Naive thymus-derived CD8-positive, alpha-beta T cell (primary cell): Measurements from ENCODE around the gene SPTLC3. TPM values are rescaled to one million over a fixed set of nuclear protein-coding genes. Genes with fewer than 3 reads are reported as not detected.

Source experiments
- ATAC-seq, 2 donors: fragments of 150-1000 bp; cut with Tn5 transposase in 1 of 2; sonication (Bioruptor Pico), chemical (Tn5 transposase) in 1 of 2; 1 replicate in 1 of 2; 2 replicates in 1 of 2; pipeline ENCODE4 v1.10.0; 2021; ENCODE audit warnings: mild to moderate bottlenecking in 2 of 2, moderate library complexity in 2 of 2
- POLR2A ChIA-PET: fragments of 350-600 bp; sonication (Branson Sonifier 250); formaldehyde crosslinking; loops from one replicate; lab custom pipeline; 2021; ENCODE audit warnings: antibody characterized with exemption; lab: Charles Lee
- DNase-seq, 10 donors: peaks; one replicate each; pipeline versions ENCODE4 v3.0.0 to v3.0.0-alpha.2; 2020 to 2022
- H3K27ac Mint-ChIP-seq, 10 donors: one replicate each; pipeline ENCODE4 v1.8.0; 2020 to 2022; ENCODE audit warnings: mild to moderate bottlenecking in 10 of 10, mixed read lengths in 10 of 10, moderate library complexity in 4 of 10, inconsistent platforms in 1 of 10
- H3K27me3 Mint-ChIP-seq, 5 donors: one replicate each; pipeline ENCODE4 v1.8.0; 2021 to 2022; ENCODE audit warnings: mixed read lengths in 5 of 5
- H3K36me3 Mint-ChIP-seq, 3 donors: one replicate each; pipeline ENCODE4 v1.8.0; 2020 to 2022; ENCODE audit warnings: mixed read lengths in 3 of 3, mild to moderate bottlenecking in 2 of 3, inconsistent platforms in 1 of 3
- H3K4me1 Mint-ChIP-seq, 4 donors: one replicate each; pipeline ENCODE4 v1.8.0; 2021 to 2022; ENCODE audit warnings: mixed read lengths in 4 of 4
- H3K4me3 Mint-ChIP-seq, 10 donors: one replicate each; pipeline ENCODE4 v1.8.0; 2020 to 2022; ENCODE audit warnings: mild to moderate bottlenecking in 10 of 10, mixed read lengths in 10 of 10, moderate library complexity in 6 of 10, inconsistent platforms in 1 of 10
- H3K9me3 Mint-ChIP-seq, 9 donors: one replicate each; pipeline ENCODE4 v1.8.0; 2020 to 2022; ENCODE audit warnings: mixed read lengths in 9 of 9, mild to moderate bottlenecking in 3 of 9, inconsistent platforms in 1 of 9, moderate library complexity in 1 of 9
- polyA plus RNA-seq, 3 donors: library from polyadenylated mRNA; unstranded; fragments of 300-500 nt; fragmentation: Illumina TruSeq; gene quantifications; one replicate each; pipeline ENCODE4 v1.2.3, GENCODE V29; 2021
- total RNA-seq, 8 experiments: library from RNA in 2 of 8; stranded (reverse) in 2 of 8; gene quantifications; one replicate each; pipeline ENCODE4 v1.2.3 and lab custom pipeline; 2021 to 2026

Gene SPTLC3
- total and polyA plus RNA-seq, 5 experiments from 2014 or later, result 0.37 to 2.3 (median 0.59) TPM

- peaks cover 0 to 1% (median 0%) of the 10 kb centered on the region in 9 donors for H3K9me3 Mint-ChIP-seq
- no peak overlapping the region for H3K4me3 Mint-ChIP-seq
- H3K27ac Mint-ChIP-seq, result no peak overlapping the region
- POLR2A ChIA-PET, result no interaction called here
- H3K4me1 Mint-ChIP-seq, result no peaks in the 10 kb centered on the region
- no peaks in the 10 kb centered on the region for H3K36me3 Mint-ChIP-seq
- DNase-seq (no peak), ATAC-seq (no peak)
- peaks cover 0 to 9% (median 2%) of the 10 kb centered on the region in 5 donors for H3K27me3 Mint-ChIP-seq
Observed at GRCh38 chr20:13169086-13169485, 160.3 kb downstream of the SPTLC3 start.

GRCh38 chr20:13170771-13171170 is 162.0 kb downstream of the SPTLC3 start:
- H3K4me3 Mint-ChIP-seq, result no peak overlapping the region
- no peaks in the 10 kb centered on the region for H3K36me3 Mint-ChIP-seq
- H3K4me1 Mint-ChIP-seq, result no peaks in the 10 kb centered on the region
- ATAC-seq (no peak), DNase-seq (no peak)
- H3K27me3 Mint-ChIP-seq, result peaks cover 0 to 9% (median 2%) of the 10 kb centered on the region in 5 donors
- POLR2A ChIA-PET, result no interaction called here
- H3K9me3 Mint-ChIP-seq, result peaks cover 0 to 9% (median 1%) of the 10 kb centered on the region in 9 donors
- H3K27ac Mint-ChIP-seq, result no peak overlapping the region

- Mint-ChIP-seq H3K9me3 (peaks cover 0 to 27% (median 11%) of the 10 kb centered on the region in 9 donors), H3K4me3 (no peak overlapping the region), H3K27ac (no peak overlapping the region), H3K27me3 (peaks cover 0 to 9% (median 2%) of the 10 kb centered on the region in 5 donors), H3K4me1 (no peaks in the 10 kb centered on the region), H3K36me3 (peaks cover 0 to 5% (median 0%) of the 10 kb centered on the region in 3 donors)
- ATAC-seq (no peak), DNase-seq (no peak)
- POLR2A ChIA-PET, result no interaction called here
Observed at GRCh38 chr20:13173201-13173600, 164.4 kb downstream of the SPTLC3 start.

GRCh38 chr20:13174402-13174801 is 165.6 kb downstream of the SPTLC3 start:
- Mint-ChIP-seq H3K9me3 (peaks cover 0 to 27% (median 11%) of the 10 kb centered on the region in 9 donors), H3K27ac (no peak overlapping the region), H3K4me3 (no peak overlapping the region), H3K4me1 (no peaks in the 10 kb centered on the region), H3K36me3 (peaks cover 0 to 7% (median 0%) of the 10 kb centered on the region in 3 donors), H3K27me3 (peaks cover 0 to 9% (median 2%) of the 10 kb centered on the region in 5 donors)
- POLR2A ChIA-PET, result no interaction called here
- DNase-seq (no peak), ATAC-seq (no peak)

- no peak for ATAC-seq
Observed at GRCh38 chr20:13180986-13181889, 172.5 kb downstream of the SPTLC3 start.

GRCh38 chr20:13183005-13183404 is 174.2 kb downstream of the SPTLC3 start:
- peaks cover 8 to 20% (median 11%) of the 10 kb centered on the region in 9 donors for H3K9me3 Mint-ChIP-seq
- no peak overlapping the region for H3K27ac Mint-ChIP-seq
- H3K27me3 Mint-ChIP-seq, result peaks cover 0 to 7% (median 2%) of the 10 kb centered on the region in 5 donors
- peaks cover 0 to 19% (median 16%) of the 10 kb centered on the region in 3 donors for H3K36me3 Mint-ChIP-seq
- POLR2A ChIA-PET, result no interaction called here
- DNase-seq, result no peak
- H3K4me1 Mint-ChIP-seq, result peaks cover 0 to 6% (median 4%) of the 10 kb centered on the region in 4 donors
- no peak for ATAC-seq
- no peak overlapping the region for H3K4me3 Mint-ChIP-seq

More at GRCh38 chr20:13180986-13181889, 172.5 kb downstream of the SPTLC3 start:
- H3K36me3 Mint-ChIP-seq, result peaks cover 0 to 12% (median 9%) of the 10 kb centered on the region in 3 donors
- no peak for DNase-seq
- H3K4me3 Mint-ChIP-seq, result no peak overlapping the region
- H3K27ac Mint-ChIP-seq, result no peak overlapping the region
- H3K27me3 Mint-ChIP-seq, result peaks cover 0 to 5% (median 3%) of the 10 kb centered on the region in 5 donors
- POLR2A ChIA-PET, result no interaction called here
- peaks cover 0 to 20% (median 10%) of the 10 kb centered on the region in 9 donors for H3K9me3 Mint-ChIP-seq
- H3K4me1 Mint-ChIP-seq, result peaks cover 0 to 6% (median 1%) of the 10 kb centered on the region in 4 donors

GRCh38 chr20:13186043-13186774 is 177.4 kb downstream of the SPTLC3 start:
- H3K27ac Mint-ChIP-seq, result no peak overlapping the region
- H3K27me3 Mint-ChIP-seq, result peaks cover 0 to 7% (median 4%) of the 10 kb centered on the region in 5 donors
- DNase-seq (no peak), ATAC-seq (no peak)
- POLR2A ChIA-PET, result no interaction called here
- H3K36me3 Mint-ChIP-seq, result peaks cover 0 to 19% (median 14%) of the 10 kb centered on the region in 3 donors
- no peak overlapping the region for H3K4me3 Mint-ChIP-seq
- peaks cover 8 to 19% (median 11%) of the 10 kb centered on the region in 9 donors for H3K9me3 Mint-ChIP-seq
- H3K4me1 Mint-ChIP-seq, result peaks cover 0 to 6% (median 3%) of the 10 kb centered on the region in 4 donors

GRCh38 chr20:13187899-13188298 is 179.1 kb downstream of the SPTLC3 start:
- Mint-ChIP-seq H3K27me3 (peaks cover 0 to 4% (median 0%) of the 10 kb centered on the region in 5 donors), H3K4me3 (no peak overlapping the region)
- POLR2A ChIA-PET, result no interaction called here

GRCh38 chr20:13199279-13199678 is 190.5 kb downstream of the SPTLC3 start:
- peaks cover 0 to 3% (median 0%) of the 10 kb centered on the region in 4 donors for H3K4me1 Mint-ChIP-seq
- no peak overlapping the region for H3K4me3 Mint-ChIP-seq
- H3K9me3 Mint-ChIP-seq, result peaks cover 0 to 1% (median 0%) of the 10 kb centered on the region in 9 donors
- H3K27ac Mint-ChIP-seq, result peak overlapping the region in 1 of 10 donors; percentile 43
- H3K36me3 Mint-ChIP-seq, result no peaks in the 10 kb centered on the region
- DNase-seq (no peak), ATAC-seq (no peak)
- POLR2A ChIA-PET, result no interaction called here
- H3K27me3 Mint-ChIP-seq, result peaks cover 0 to 4% (median 0%) of the 10 kb centered on the region in 5 donors

More at GRCh38 chr20:13187899-13188298, 179.1 kb downstream of the SPTLC3 start:
- DNase-seq (no peak), ATAC-seq (no peak)
- no peak overlapping the region for H3K27ac Mint-ChIP-seq
- peaks cover 0 to 6% (median 1%) of the 10 kb centered on the region in 4 donors for H3K4me1 Mint-ChIP-seq
- H3K36me3 Mint-ChIP-seq, result peaks cover 0 to 19% (median 14%) of the 10 kb centered on the region in 3 donors
- H3K9me3 Mint-ChIP-seq, result peaks cover 8 to 19% (median 11%) of the 10 kb centered on the region in 9 donors

GRCh38 chr20:13200767-13201500 is 192.2 kb downstream of the SPTLC3 start:
- no peak overlapping the region for H3K4me3 Mint-ChIP-seq
- DNase-seq, result no peak
- ATAC-seq, result no peak
- H3K27me3 Mint-ChIP-seq, result peaks cover 0 to 10% (median 2%) of the 10 kb centered on the region in 5 donors
- H3K36me3 Mint-ChIP-seq, result no peaks in the 10 kb centered on the region
- POLR2A ChIA-PET, result no interaction called here
- peaks cover 0 to 3% (median 0%) of the 10 kb centered on the region in 4 donors for H3K4me1 Mint-ChIP-seq
- peaks cover 0 to 1% (median 0%) of the 10 kb centered on the region in 9 donors for H3K9me3 Mint-ChIP-seq
- no peak overlapping the region for H3K27ac Mint-ChIP-seq

GRCh38 chr20:13202565-13202964 is 193.8 kb downstream of the SPTLC3 start:
- H3K36me3 Mint-ChIP-seq, result no peaks in the 10 kb centered on the region
- no peak overlapping the region for H3K27ac Mint-ChIP-seq
- peaks cover 0 to 3% (median 0%) of the 10 kb centered on the region in 4 donors for H3K4me1 Mint-ChIP-seq
- H3K4me3 Mint-ChIP-seq, result no peak overlapping the region
- POLR2A ChIA-PET, result no interaction called here
- ATAC-seq, result no peak
- peaks cover 0 to 7% (median 0%) of the 10 kb centered on the region in 9 donors for H3K9me3 Mint-ChIP-seq
- peaks cover 0 to 10% (median 4%) of the 10 kb centered on the region in 5 donors for H3K27me3 Mint-ChIP-seq
- DNase-seq, result no peak

- ATAC-seq (no peak), DNase-seq (no peak)
- peaks cover 0 to 11% (median 4%) of the 10 kb centered on the region in 5 donors for H3K27me3 Mint-ChIP-seq
- no peak overlapping the region for H3K27ac Mint-ChIP-seq
- no peaks in the 10 kb centered on the region for H3K36me3 Mint-ChIP-seq
- H3K4me3 Mint-ChIP-seq, result no peak overlapping the region
- POLR2A ChIA-PET, result no interaction called here
- peaks cover 0 to 3% (median 0%) of the 10 kb centered on the region in 4 donors for H3K4me1 Mint-ChIP-seq
- H3K9me3 Mint-ChIP-seq, result peaks cover 0 to 9% (median 0%) of the 10 kb centered on the region in 9 donors
Observed at GRCh38 chr20:13205425-13205824, 196.7 kb downstream of the SPTLC3 start.
